ENCODE data around the gene UGT1A7. TPM values are rescaled to one million over a fixed set of nuclear protein-coding genes. Genes with fewer than 3 reads are reported as not detected.

UGT1A7 gene
- polyA plus RNA-seq, 3 donors: not detected

- H3K4me3 Mint-ChIP-seq: no peak overlapping the region
- H3K27me3 ChIP-seq (ENCODE audit: control insufficient read depth in 2 of 2, insufficient read depth in 2 of 2, low read length in 2 of 2): no peaks in the 10 kb centered on the region
- no peak overlapping the region for H3K4me2 ChIP-seq (replicated peaks; ENCODE audit: extremely low read depth, low read length, poor library complexity, severe bottlenecking)
- no peaks in the 10 kb centered on the region for H3K9me3 ChIP-seq (replicated peaks in 1 of 2; ENCODE audit: control insufficient read depth in 1 of 2, insufficient read depth in 1 of 2, low read length in 2 of 2)
- H3K27me3 Mint-ChIP-seq (ENCODE audit: low read depth in 3 of 3): peaks cover 0 to 2% (median 0%) of the 10 kb centered on the region in 3 donors
- H3K36me3 ChIP-seq (replicated peaks in 1 of 2; ENCODE audit: control insufficient read depth in 1 of 2, insufficient read depth in 2 of 2, low read length in 2 of 2): no peaks in the 10 kb centered on the region
- H3K4me1 ChIP-seq (ENCODE audit: control insufficient read depth in 1 of 2, insufficient read depth in 2 of 2, low read length in 2 of 2): no peaks in the 10 kb centered on the region
- no peak overlapping the region for H2AFZ ChIP-seq (ENCODE audit: insufficient read depth, low read depth, low read length, poor library complexity, severe bottlenecking)
- H3K9me3 Mint-ChIP-seq: peaks cover 0 to 6% (median 2%) of the 10 kb centered on the region in 7 donors
- H3K79me2 ChIP-seq (ENCODE audit: insufficient read depth, low read length): no peaks in the 10 kb centered on the region
- WGBS (ENCODE audit: insufficient coverage): 83% methylated on average over 4 of the region's 11 CpGs
- no peaks in the 10 kb centered on the region for H3K4me1 Mint-ChIP-seq
- no peak overlapping the region for H3K27ac ChIP-seq (ENCODE audit: low read depth in 1 of 2, low read length in 2 of 2)
- H3K9ac ChIP-seq (ENCODE audit: insufficient read depth, low read length, poor library complexity, severe bottlenecking): no peak overlapping the region
- H3K36me3 Mint-ChIP-seq: no peaks in the 10 kb centered on the region
- intact Hi-C loops (cut with micrococcal nuclease): no loop called here
- TF ChIP-seq, protein P1, sequence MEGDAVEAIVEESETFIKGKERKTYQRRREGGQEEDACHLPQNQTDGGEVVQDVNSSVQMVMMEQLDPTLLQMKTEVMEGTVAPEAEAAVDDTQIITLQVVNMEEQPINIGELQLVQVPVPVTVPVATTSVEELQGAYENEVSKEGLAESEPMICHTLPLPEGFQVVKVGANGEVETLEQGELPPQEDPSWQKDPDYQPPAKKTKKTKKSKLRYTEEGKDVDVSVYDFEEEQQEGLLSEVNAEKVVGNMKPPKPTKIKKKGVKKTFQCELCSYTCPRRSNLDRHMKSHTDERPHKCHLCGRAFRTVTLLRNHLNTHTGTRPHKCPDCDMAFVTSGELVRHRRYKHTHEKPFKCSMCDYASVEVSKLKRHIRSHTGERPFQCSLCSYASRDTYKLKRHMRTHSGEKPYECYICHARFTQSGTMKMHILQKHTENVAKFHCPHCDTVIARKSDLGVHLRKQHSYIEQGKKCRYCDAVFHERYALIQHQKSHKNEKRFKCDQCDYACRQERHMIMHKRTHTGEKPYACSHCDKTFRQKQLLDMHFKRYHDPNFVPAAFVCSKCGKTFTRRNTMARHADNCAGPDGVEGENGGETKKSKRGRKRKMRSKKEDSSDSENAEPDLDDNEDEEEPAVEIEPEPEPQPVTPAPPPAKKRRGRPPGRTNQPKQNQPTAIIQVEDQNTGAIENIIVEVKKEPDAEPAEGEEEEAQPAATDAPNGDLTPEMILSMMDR (IDR thresholded peaks at IDR 0.05): no peak
- DNase-seq: no peak
- H3K4me3 ChIP-seq (replicated peaks in 1 of 3; ENCODE audit: low read depth in 2 of 3, low read length in 3 of 3): no peak overlapping the region
- no peaks in the 10 kb centered on the region for H4K20me1 ChIP-seq (ENCODE audit: insufficient read depth, low read length)
- no peak overlapping the region for H3K27ac Mint-ChIP-seq
Observed at GRCh38 chr2:233691443-233692433, 10.0 kb downstream of the UGT1A7 start.

DNA sequence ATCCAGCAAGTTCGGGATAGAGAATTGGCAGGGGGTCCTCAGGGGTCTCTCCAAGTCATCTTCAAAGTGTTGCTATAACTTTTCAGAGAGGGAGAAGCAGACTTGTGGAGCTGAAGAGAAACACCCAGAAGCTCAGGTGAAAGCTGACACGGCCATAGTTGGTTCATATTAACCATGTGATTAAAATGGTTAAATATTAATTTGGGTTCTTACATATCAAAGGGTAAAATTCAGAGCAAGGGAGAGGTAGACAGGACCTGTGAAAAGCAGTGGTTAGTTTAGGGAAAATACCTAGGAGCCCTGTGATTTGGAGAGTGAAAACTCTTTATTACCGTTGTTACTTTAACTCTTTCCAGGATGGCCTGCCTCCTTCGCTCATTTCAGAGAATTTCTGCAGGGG lies 10.9 kb downstream of the UGT1A7 start, which contains the start of gene UGT1A6:
Gene UGT1A6 (plus strand): TSS at position 243 of the 400 bp plus-strand sequence. CDS start 115 bp downstream, at position 358.
- Histone ChIP-seq H3K4me1 (ENCODE audit: control insufficient read depth in 1 of 2, insufficient read depth in 2 of 2, low read length in 2 of 2) (no peaks in the 10 kb centered on the region), H3K27me3 (ENCODE audit: control insufficient read depth in 2 of 2, insufficient read depth in 2 of 2, low read length in 2 of 2) (no peaks in the 10 kb centered on the region), H3K9me3 (replicated peaks in 1 of 2; ENCODE audit: control insufficient read depth in 1 of 2, insufficient read depth in 1 of 2, low read length in 2 of 2) (no peaks in the 10 kb centered on the region), H2AFZ (ENCODE audit: insufficient read depth, low read depth, low read length, poor library complexity, severe bottlenecking) (no peak within 1 kb of the TSS), H4K20me1 (ENCODE audit: insufficient read depth, low read length) (no peaks in the 10 kb centered on the region), H3K36me3 (replicated peaks in 1 of 2; ENCODE audit: control insufficient read depth in 1 of 2, insufficient read depth in 2 of 2, low read length in 2 of 2) (no peaks in the 10 kb centered on the region), H3K79me2 (ENCODE audit: insufficient read depth, low read length) (no peaks in the 10 kb centered on the region), H3K4me2 (replicated peaks; ENCODE audit: extremely low read depth, low read length, poor library complexity, severe bottlenecking) (no peak within 1 kb of the TSS), H3K27ac (ENCODE audit: low read depth in 1 of 2, low read length in 2 of 2) (no peak within 1 kb of the TSS), H3K4me3 (replicated peaks in 1 of 3; ENCODE audit: low read depth in 2 of 3, low read length in 3 of 3) (no peak within 1 kb of the TSS), H3K9ac (ENCODE audit: insufficient read depth, low read length, poor library complexity, severe bottlenecking) (no peak within 1 kb of the TSS)
- TF ChIP-seq, protein P1 (IDR thresholded peaks at IDR 0.05): no peak
- H3K27ac Mint-ChIP-seq: no peak within 1 kb of the TSS
- no peak for DNase-seq
- intact Hi-C loops (cut with micrococcal nuclease): no loop called here
- H3K9me3 Mint-ChIP-seq: peaks cover 0 to 6% (median 1%) of the 10 kb centered on the region in 7 donors
- WGBS (ENCODE audit: insufficient coverage): 96% methylated on average over 2 of the region's 4 CpGs
- H3K36me3 Mint-ChIP-seq: no peaks in the 10 kb centered on the region
- H3K27me3 Mint-ChIP-seq (ENCODE audit: low read depth in 3 of 3): peaks cover 0 to 2% (median 2%) of the 10 kb centered on the region in 3 donors
- no peak within 1 kb of the TSS for H3K4me3 Mint-ChIP-seq
- H3K4me1 Mint-ChIP-seq: no peaks in the 10 kb centered on the region

Data from CD14-positive monocyte (primary cell).